Activated T-helper 1 cell treated with anti-CD3 and anti-CD28 coated beads, Interleukin-12 subunit alpha, Interleukin-12 subunit beta, Interleukin-2, Interleukin-4 antibody, amounts not matched to agents 30 ng/mL and 10 ng/mL and 1 ng/mL, durations not matched to agents 14 hours and 24 hours and 36 hours (primary cell): Measurements from ENCODE around the gene ACAA1. TPM values are rescaled to one million over a fixed set of nuclear protein-coding genes. Genes with fewer than 3 reads are reported as not detected.
"Not testable (repeated sequence)": the region's sequence is repeated elsewhere in the genome, so short reads cannot be mapped to it uniquely, and the experiment has no call there.

ENCODE experiments used
- DNase-seq: peaks from one replicate; pipeline ENCODE4 v3.0.0; 2021; ENCODE audit warnings: low spot score
- H3K27ac Mint-ChIP-seq: one replicate; pipeline ENCODE4 v1.8.0; 2021; ENCODE audit warnings: mild to moderate bottlenecking, mixed read lengths
- H3K27me3 Mint-ChIP-seq: one replicate; pipeline ENCODE4 v1.8.0; 2022; ENCODE audit warnings: mild to moderate bottlenecking, moderate library complexity, mixed read lengths; ENCODE audit not compliant: insufficient read depth
- H3K36me3 Mint-ChIP-seq: one replicate; pipeline ENCODE4 v1.8.0; 2021; ENCODE audit warnings: low read depth, mixed read lengths
- H3K4me1 Mint-ChIP-seq: one replicate; pipeline ENCODE4 v1.8.0; 2021; ENCODE audit warnings: low read depth, mixed read lengths
- H3K4me3 Mint-ChIP-seq: one replicate; pipeline ENCODE4 v1.8.0; 2021; ENCODE audit warnings: mild to moderate bottlenecking, moderate library complexity, mixed read lengths
- H3K9me3 Mint-ChIP-seq: one replicate; pipeline ENCODE4 v1.8.0; 2021; ENCODE audit warnings: mixed read lengths
- intact Hi-C: fragments of 100-400 bp; cut with micrococcal nuclease; formaldehyde crosslinking; loops from one replicate; pipeline ENCODE4 v1.15.1; 2024
- total RNA-seq: library from RNA; stranded (reverse); gene quantifications from 2 replicates; pipeline ENCODE4 v1.2.3, GENCODE V29; 2022

ACAA1 gene
- total RNA-seq, 1 donor from 2014 or later, result 69.3 TPM

DNA sequence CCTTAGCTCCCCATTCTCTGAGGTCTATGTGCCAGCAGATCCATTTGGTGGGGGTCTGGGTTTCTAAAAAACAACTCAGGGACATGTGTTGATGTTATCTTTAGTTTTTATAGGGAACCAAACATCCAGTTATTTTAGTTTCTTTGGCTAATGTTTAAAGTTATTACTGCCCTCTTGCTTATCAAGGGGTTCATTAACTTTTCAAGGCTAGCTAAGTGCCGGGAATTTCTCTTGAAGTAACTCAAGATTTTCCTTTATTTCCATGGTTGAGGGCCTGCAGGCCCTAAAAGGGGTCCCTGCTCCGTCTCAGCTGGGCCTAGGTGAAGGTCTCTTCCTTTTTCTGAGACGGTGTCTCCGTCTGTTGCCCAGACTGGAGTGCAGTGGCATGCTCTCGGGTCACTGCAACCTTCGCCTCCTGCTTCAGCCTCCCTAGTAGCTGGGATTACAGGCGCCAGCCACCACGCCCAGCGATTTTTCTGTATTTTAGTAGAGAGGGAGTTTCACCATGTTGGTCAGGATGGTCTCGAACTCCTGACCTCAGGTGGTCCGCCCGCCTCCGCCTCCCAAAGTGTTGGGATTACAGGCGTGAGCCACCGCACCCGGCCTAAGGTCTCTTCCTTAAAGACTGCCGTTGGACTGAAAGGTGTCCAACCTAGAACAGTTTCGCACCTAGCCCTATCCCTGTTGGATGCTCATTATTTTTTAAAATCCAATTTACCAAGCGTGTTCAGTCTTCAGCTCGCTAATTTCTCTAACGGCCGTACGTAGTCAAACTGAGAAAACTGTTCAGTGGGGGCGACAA is 27.1 kb upstream of the ACAA1 start:
- Mint-ChIP-seq H3K4me3 (peak overlapping the region; percentile 98), H3K36me3 (peaks cover 19% of the 10 kb centered on the region), H3K4me1 (peaks cover 43% of the 10 kb centered on the region), H3K27ac (peak overlapping the region; percentile 100), H3K27me3 (no peaks in the 10 kb centered on the region), H3K9me3 (no peaks in the 10 kb centered on the region)
- DNase-seq, result no peak
- intact Hi-C loops, result loop anchor here (1.0 to 10.0 kb wide), 3 partner anchors 10 to 1221 kb away; partner anchors contain the start of genes ACVR2B and SLC25A38

DNA sequence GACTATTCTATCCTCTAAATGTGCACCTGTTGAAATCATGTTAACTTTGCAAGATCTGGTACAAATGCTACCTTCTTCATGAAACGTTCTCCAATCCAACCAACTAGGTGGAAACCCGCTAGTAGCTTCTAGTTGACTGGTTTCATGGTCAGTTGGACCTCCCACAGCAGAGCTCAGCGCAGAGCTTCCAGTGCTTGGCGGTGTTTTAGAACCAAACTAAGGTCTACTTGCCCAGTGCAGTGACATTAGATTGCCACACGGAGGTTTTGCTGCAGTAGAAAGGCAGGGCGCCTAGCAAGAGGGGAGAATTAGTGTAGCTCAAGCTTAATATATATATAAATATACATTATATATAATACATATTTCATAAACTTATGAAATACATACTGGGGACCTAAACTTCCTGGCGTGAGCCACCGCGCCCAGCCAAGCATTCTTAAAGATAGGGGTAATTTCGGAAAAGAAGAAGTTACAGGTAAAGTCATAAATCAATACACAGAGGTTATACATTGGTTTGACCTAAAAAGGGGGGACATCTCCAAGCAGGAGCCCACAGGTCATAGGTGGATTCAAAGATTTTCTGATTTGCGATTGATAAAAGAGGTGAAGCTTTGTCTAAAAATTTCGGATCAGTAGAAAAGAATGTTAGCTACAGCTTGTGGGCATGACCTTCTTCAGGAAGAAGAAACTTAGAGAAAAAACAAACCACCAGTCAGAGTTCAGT is 26.4 kb upstream of the ACAA1 start:
- Mint-ChIP-seq H3K4me1 (peaks cover 35% of the 10 kb centered on the region), H3K4me3 (peak overlapping the region; percentile 39), H3K27ac (no peak overlapping the region), H3K36me3 (peaks cover 19% of the 10 kb centered on the region), H3K27me3 (no peaks in the 10 kb centered on the region), H3K9me3 (no peaks in the 10 kb centered on the region)
- intact Hi-C loops, result loop anchor here (10.0 kb wide), 2 partner anchors 292 to 1222 kb away; partner anchors contain the start of genes ACVR2B and SLC25A38
- DNase-seq, result no peak

DNA sequence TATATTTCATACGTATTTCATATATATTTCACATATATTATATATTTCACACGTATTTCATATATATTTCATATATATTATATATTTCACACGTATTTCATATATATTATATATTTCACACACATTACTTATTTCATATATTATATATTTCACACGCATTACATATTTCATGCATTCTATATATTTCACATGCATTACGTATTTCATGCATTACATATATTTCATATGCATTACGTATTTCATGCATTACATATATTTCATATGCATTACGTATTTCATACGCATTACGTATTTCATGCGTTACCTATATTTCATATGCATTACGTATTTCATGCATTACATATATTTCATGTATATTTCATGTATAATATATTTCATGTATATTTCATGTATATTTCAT is 23.8 kb upstream of the ACAA1 start:
- not testable (repeated sequence) for DNase-seq, H3K36me3 Mint-ChIP-seq, H3K27ac Mint-ChIP-seq, H3K27me3 Mint-ChIP-seq, H3K9me3 Mint-ChIP-seq, H3K4me3 Mint-ChIP-seq
- H3K4me1 Mint-ChIP-seq, result peaks cover 13% of the 10 kb centered on the region
- intact Hi-C loops, result loop anchor here (10.0 kb wide), 2 partner anchors 294 to 1224 kb away; partner anchors contain the start of genes ACVR2B and SLC25A38

DNA sequence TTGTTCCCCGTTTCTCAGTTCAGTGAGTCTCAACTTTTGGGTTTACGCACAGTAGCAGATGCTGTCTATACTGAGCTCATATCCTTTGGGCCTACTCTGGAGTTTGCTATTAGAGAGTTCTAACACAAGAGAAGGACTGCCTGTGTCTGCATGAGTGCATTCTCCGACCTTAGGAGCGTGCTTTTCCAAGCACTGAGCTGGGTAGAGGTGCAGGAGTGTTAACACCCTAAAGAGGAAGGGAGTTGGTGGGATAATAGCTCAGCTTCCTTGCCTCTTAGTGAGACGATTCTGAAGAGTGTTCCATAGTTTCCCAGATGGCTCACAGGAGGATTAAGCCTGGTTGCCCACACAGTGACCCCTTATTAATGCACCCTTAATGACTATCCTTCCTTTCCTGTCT is 21.5 kb upstream of the ACAA1 start:
- H3K27me3 Mint-ChIP-seq, result no peaks in the 10 kb centered on the region
- intact Hi-C loops, result no loop called here
- peaks cover 24% of the 10 kb centered on the region for H3K4me1 Mint-ChIP-seq
- DNase-seq, result no peak
- no peak overlapping the region for H3K4me3 Mint-ChIP-seq
- H3K9me3 Mint-ChIP-seq, result no peaks in the 10 kb centered on the region
- no peak overlapping the region for H3K27ac Mint-ChIP-seq
- H3K36me3 Mint-ChIP-seq, result no peaks in the 10 kb centered on the region

DNA sequence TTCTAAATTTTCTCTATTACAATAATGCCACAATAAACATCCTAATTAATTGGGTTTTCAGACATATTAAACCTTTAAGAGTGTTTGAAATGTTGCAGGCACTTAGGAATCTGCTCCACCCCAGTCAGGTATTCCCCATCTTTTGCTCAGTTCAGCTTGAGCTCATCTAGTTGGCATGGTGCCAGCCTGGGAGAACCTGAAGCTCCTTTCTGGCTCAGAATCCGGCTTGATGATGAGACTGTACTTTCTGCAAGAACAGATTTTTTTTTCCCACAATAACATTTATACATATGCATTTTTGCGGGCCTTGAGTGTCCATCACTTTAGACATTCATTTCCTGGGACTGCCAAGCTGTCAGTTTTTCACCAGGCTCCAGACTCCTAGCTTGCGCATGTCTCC is 20.7 kb upstream of the ACAA1 start:
- Mint-ChIP-seq H3K36me3 (no peaks in the 10 kb centered on the region), H3K4me3 (no peak overlapping the region), H3K9me3 (no peaks in the 10 kb centered on the region), H3K4me1 (peaks cover 33% of the 10 kb centered on the region), H3K27ac (no peak overlapping the region), H3K27me3 (no peaks in the 10 kb centered on the region)
- intact Hi-C loops, result no loop called here
- DNase-seq, result no peak

DNA sequence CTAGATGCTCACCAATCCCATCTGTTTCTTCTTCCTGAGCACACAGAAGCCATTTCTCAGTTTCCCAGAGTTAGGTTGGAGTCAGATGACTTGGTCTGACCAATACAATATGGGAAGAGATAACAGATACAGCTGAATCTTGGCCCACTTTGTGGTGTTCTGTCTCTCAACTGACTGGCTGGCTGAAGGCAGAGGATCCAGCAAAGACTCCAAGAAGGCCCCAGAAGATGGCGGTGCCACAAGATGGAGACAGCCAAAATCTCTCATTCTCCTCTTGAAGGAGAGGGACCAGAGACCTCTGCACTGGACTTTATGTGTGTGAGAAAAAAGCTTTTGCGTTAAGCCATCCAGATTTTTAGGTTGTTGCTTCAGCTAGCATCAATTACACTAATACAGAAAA is 20.2 kb upstream of the ACAA1 start:
- no peaks in the 10 kb centered on the region for H3K9me3 Mint-ChIP-seq
- no peak overlapping the region for H3K4me3 Mint-ChIP-seq
- intact Hi-C loops, result no loop called here
- no peak overlapping the region for H3K27ac Mint-ChIP-seq
- no peak for DNase-seq
- peaks cover 36% of the 10 kb centered on the region for H3K4me1 Mint-ChIP-seq
- no peaks in the 10 kb centered on the region for H3K36me3 Mint-ChIP-seq
- no peaks in the 10 kb centered on the region for H3K27me3 Mint-ChIP-seq

DNA sequence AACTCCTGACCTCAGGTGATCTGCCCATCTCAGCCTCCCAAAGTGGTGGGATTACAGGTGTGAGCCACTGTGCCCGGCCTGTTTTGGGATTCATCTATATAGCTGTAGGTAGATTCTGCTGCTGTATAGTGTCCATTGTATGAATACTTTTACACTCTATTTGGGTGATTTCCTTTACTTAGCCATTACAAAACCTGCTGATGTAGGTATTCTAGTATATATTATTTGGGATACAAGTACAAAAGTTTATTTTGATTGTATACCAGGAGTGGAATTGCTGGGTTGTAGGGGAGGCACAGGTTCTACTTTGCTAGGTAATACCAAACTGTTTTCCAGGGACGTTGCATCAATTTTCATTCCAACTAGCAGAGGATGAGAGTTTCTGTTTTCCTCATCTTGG is 18.9 kb upstream of the ACAA1 start:
- DNase-seq, result no peak
- H3K27ac Mint-ChIP-seq, result no peak overlapping the region
- H3K9me3 Mint-ChIP-seq, result no peaks in the 10 kb centered on the region
- H3K36me3 Mint-ChIP-seq, result no peaks in the 10 kb centered on the region
- H3K27me3 Mint-ChIP-seq, result no peaks in the 10 kb centered on the region
- intact Hi-C loops, result no loop called here
- H3K4me3 Mint-ChIP-seq, result no peak overlapping the region
- peaks cover 49% of the 10 kb centered on the region for H3K4me1 Mint-ChIP-seq

DNA sequence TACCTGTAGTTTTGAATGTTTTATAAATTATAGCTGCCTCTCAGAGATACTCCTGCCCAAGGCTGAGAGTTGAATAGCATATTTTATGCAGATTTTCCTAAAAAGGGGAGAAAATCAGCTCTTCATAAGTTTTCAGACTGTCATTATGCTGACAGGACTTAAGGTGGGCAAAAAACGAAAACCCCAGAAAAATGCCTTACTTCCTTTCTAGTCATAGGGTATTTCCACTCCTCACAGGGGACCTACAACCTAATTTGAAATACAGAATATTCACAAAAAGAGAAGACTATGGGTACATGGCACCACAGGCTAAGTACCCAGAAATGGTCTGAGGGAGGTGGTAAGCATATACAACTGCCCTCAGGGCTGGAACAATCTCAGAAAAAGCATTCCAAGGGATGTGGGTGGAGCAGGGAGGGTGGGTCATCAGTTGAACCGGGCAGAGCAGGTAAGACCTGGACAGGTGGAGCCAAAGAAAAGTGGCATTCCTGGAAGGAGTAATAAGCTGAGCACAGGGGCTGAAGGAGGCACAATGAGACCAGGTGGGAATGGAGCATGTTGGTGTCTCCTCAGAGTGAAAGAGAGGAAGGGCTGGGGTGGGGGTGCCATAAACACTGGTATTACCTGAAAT is 17.8 kb upstream of the ACAA1 start:
- intact Hi-C loops, result loop anchor here (1.0 kb wide), 2 partner anchors 10 to 17 kb away; partner anchors contain the start of gene ACAA1
- Mint-ChIP-seq H3K27ac (no peak overlapping the region), H3K9me3 (no peaks in the 10 kb centered on the region), H3K4me3 (no peak overlapping the region), H3K27me3 (no peaks in the 10 kb centered on the region), H3K4me1 (peaks cover 50% of the 10 kb centered on the region), H3K36me3 (no peaks in the 10 kb centered on the region)
- no peak for DNase-seq

DNA sequence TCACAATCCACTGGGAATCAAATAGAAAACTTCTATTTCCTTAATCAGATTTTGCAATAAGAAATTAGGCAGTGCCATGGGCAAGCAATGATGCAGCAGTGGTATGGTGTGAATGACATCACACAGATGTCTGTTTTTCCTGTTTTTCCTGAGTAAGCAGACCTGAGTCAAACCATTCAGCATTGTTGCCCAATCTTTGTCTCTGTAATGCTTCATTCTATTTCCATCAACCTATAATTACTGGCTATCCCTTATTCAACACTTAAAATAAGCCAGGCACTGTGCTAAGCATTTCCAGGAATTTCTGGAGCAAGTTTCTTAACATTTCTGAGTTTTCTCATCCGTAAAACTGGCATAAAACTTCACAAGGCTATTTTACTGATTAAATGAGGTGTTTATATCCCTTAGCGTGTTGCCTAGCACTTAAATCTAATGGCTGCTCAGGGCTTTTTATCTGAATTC is 17.1 kb upstream of the ACAA1 start:
- no peaks in the 10 kb centered on the region for H3K27me3 Mint-ChIP-seq
- intact Hi-C loops, result loop anchor here (1.0 kb wide), 2 partner anchors 10 to 17 kb away; partner anchors contain the start of gene ACAA1
- no peak overlapping the region for H3K4me3 Mint-ChIP-seq
- peaks cover 54% of the 10 kb centered on the region for H3K4me1 Mint-ChIP-seq
- H3K9me3 Mint-ChIP-seq, result no peaks in the 10 kb centered on the region
- H3K36me3 Mint-ChIP-seq, result no peaks in the 10 kb centered on the region
- no peak for DNase-seq
- H3K27ac Mint-ChIP-seq, result no peak overlapping the region

DNA sequence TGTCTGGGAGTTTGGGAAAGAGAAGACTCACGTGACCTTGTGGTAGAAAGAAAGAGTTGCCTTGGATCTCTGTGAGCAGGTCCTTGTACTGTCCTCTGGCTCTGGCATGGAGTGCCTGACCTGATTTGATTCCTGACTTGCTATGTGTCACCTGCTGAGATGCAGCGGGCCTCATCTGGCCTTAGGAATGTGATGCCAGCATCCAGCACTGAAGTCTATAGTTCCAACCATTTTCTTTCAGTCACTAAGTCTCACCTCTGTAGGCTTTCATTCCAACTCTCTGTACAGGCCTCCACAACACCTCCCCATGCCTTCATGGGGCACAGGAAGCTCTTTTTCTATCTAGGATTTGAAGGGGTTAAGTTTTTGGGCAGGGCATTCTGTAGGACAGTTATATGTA is 16.3 kb upstream of the ACAA1 start:
- H3K4me3 Mint-ChIP-seq, result no peak overlapping the region
- intact Hi-C loops, result no loop called here
- no peak overlapping the region for H3K27ac Mint-ChIP-seq
- no peak for DNase-seq
- H3K36me3 Mint-ChIP-seq, result no peaks in the 10 kb centered on the region
- no peaks in the 10 kb centered on the region for H3K27me3 Mint-ChIP-seq
- H3K9me3 Mint-ChIP-seq, result no peaks in the 10 kb centered on the region
- peaks cover 54% of the 10 kb centered on the region for H3K4me1 Mint-ChIP-seq

DNA sequence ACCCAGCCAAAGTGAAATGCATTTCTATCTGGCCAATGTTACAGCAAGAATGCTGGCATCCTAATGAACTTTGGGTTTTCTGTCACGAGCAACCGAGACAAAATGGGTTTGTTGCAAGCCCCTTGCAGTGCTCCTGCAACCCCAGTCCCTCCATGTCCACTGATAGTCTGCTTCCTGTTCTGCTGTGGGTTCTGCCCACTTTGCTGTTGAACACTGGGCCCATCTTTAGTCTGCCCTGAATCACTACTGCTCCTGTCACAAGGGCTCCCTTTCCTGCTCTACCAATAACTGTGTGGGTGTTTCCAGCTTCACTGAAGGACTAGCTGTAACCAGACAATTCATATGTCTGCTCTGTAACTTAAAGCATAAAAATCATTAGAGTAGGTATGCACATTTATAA is 15.7 kb upstream of the ACAA1 start:
- no peak for DNase-seq

DNA sequence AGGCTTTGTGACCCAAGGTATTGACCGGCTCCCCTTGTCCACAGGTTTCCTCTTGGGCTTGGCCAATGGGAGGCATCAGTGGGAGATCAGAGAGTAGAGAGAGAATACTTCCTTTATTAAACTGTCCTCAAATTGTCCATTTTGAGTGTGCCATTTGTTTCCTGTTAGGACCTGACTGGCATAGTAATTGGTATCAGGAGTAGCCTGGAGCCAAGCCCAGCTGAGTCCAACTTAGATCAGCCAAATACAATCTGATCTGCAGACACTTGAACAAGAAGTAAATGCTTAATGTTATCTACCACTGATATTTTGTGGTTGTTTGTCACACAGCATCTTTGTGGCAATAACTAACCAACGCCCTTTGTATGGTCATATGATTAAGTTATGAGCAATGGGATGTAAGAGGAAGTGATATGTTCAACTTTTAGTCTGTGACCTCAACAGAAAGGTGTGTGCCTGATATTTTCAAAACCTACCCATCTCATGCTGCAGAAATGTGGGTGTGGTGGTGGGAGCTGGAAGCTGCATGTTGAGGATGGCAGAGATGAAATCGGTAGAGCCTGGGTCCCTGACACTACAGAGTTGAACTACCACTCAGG is 14.8 kb upstream of the ACAA1 start:
- no peak for DNase-seq
- intact Hi-C loops, result no loop called here
- H3K4me3 Mint-ChIP-seq, result no peak overlapping the region
- peaks cover 11% of the 10 kb centered on the region for H3K9me3 Mint-ChIP-seq
- peak overlapping the region; percentile 31 for H3K27ac Mint-ChIP-seq
- H3K36me3 Mint-ChIP-seq, result no peaks in the 10 kb centered on the region
- H3K4me1 Mint-ChIP-seq, result peaks cover 54% of the 10 kb centered on the region
- no peaks in the 10 kb centered on the region for H3K27me3 Mint-ChIP-seq

More for the DNA sequence above, 15.7 kb upstream of the ACAA1 start:
- Mint-ChIP-seq H3K9me3 (peaks cover 3% of the 10 kb centered on the region), H3K36me3 (no peaks in the 10 kb centered on the region), H3K27me3 (no peaks in the 10 kb centered on the region), H3K4me1 (peaks cover 54% of the 10 kb centered on the region), H3K27ac (peak overlapping the region; percentile 48), H3K4me3 (no peak overlapping the region)
- intact Hi-C loops, result no loop called here
